Fibroblast of the aortic adventitia (primary cell): ENCODE measurements around the gene AIPL1. TPM values are rescaled to one million over a fixed set of nuclear protein-coding genes. Genes with fewer than 3 reads are reported as not detected.

Source experiments
- DNase-seq: peaks from one replicate; pipeline ENCODE4 v3.0.0-alpha.2; 2010; ENCODE audit warnings: low read depth
- H3K4me3 ChIP-seq: 2 replicates; pipeline ENCODE4 v1.5.1; 2011; ENCODE audit warnings: low read depth, mild to moderate bottlenecking, control low read depth, low read length, moderate library complexity
- CTCF ChIP-seq: IDR thresholded peaks from 2 replicates; pipeline ENCODE4 v1.5.1; 2011; ENCODE audit warnings: mild to moderate bottlenecking, low read length, control low read depth, inconsistent platforms; ENCODE audit not compliant: insufficient read depth
- total RNA-seq: library from RNA; depleted of rRNA; stranded (reverse); fragments of >200 nt; gene quantifications from 2 replicates; pipeline ENCODE4 v1.2.3, GENCODE V29; 2012; ENCODE audit warnings: low replicate concordance

The AIPL1 gene
- total RNA-seq, 1 donor = 0.09 TPM

- DNase-seq = peak; percentile 3
- TF ChIP-seq CTCF = no peak
- H3K4me3 ChIP-seq = no peak overlapping the region
These were observed 60.1 kb downstream of the AIPL1 start for GRCh38 chr17:6374761-6375312.

- no peak overlapping the region for H3K4me3 ChIP-seq
- no peak for DNase-seq
- TF ChIP-seq CTCF = no peak
These were observed 60.6 kb downstream of the AIPL1 start for GRCh38 chr17:6374271-6374691.

Other genes with a start within 250 kb of the AIPL1 start
- gene PIMREG, start 9.3 kb upstream of the AIPL1 start, total RNA-seq = 0.90 and 13.1 TPM in 2 replicates
- gene PITPNM3, start 121.4 kb upstream of the AIPL1 start, total RNA-seq = 0.57 and 1.3 TPM in 2 replicates
- gene KIAA0753, start 205.6 kb upstream of the AIPL1 start, total RNA-seq = 14.4 and 20.9 TPM in 2 replicates
- 57.5 and 162 TPM in 2 replicates for gene TXNDC17, start 205.9 kb upstream of the AIPL1 start, total RNA-seq
- gene MED31, start 216.5 kb upstream of the AIPL1 start, total RNA-seq = 12.3 and 28.8 TPM in 2 replicates
- gene C17orf100, start 216.6 kb upstream of the AIPL1 start, total RNA-seq = 0.57 and 0.63 TPM in 2 replicates